ENCODE data around the gene GZMM. TPM values are rescaled to one million over a fixed set of nuclear protein-coding genes. Genes with fewer than 3 reads are reported as not detected.
"Not testable (repeated sequence)": the region's sequence is repeated elsewhere in the genome, so short reads cannot be mapped to it uniquely, and the experiment has no call there.

GZMM gene
- total and polyA plus RNA-seq, 2 of the 13 experiments (the other 11 are each of a cell fraction or from before 2014, with no cell fraction given), result 0.07 TPM; not detected in 1

GRCh38 chr19:584240-585001 is 40.6 kb downstream of the GZMM start (continued):
- TF ChIP-seq, protein P1, sequence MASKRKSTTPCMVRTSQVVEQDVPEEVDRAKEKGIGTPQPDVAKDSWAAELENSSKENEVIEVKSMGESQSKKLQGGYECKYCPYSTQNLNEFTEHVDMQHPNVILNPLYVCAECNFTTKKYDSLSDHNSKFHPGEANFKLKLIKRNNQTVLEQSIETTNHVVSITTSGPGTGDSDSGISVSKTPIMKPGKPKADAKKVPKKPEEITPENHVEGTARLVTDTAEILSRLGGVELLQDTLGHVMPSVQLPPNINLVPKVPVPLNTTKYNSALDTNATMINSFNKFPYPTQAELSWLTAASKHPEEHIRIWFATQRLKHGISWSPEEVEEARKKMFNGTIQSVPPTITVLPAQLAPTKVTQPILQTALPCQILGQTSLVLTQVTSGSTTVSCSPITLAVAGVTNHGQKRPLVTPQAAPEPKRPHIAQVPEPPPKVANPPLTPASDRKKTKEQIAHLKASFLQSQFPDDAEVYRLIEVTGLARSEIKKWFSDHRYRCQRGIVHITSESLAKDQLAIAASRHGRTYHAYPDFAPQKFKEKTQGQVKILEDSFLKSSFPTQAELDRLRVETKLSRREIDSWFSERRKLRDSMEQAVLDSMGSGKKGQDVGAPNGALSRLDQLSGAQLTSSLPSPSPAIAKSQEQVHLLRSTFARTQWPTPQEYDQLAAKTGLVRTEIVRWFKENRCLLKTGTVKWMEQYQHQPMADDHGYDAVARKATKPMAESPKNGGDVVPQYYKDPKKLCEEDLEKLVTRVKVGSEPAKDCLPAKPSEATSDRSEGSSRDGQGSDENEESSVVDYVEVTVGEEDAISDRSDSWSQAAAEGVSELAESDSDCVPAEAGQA (IDR thresholded peaks at IDR 0.05; ENCODE audit: low read depth), result peak; percentile 51; the same call in 1 of the 2 replicates
- TF ChIP-seq, protein P1 (CRISPR knock-in tag; IDR thresholded peaks at IDR 0.05; ENCODE audit: borderline replicate concordance), result no peak
- peak; percentile 56; the same call in 1 of the 2 replicates for TF ChIP-seq YEATS2 (CRISPR knock-in tag; IDR thresholded peaks at IDR 0.05; ENCODE audit: borderline replicate concordance)
- TF ChIP-seq, protein P2, sequence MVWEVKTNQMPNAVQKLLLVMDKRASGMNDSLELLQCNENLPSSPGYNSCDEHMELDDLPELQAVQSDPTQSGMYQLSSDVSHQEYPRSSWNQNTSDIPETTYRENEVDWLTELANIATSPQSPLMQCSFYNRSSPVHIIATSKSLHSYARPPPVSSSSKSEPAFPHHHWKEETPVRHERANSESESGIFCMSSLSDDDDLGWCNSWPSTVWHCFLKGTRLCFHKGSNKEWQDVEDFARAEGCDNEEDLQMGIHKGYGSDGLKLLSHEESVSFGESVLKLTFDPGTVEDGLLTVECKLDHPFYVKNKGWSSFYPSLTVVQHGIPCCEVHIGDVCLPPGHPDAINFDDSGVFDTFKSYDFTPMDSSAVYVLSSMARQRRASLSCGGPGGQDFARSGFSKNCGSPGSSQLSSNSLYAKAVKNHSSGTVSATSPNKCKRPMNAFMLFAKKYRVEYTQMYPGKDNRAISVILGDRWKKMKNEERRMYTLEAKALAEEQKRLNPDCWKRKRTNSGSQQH (CRISPR knock-in tag; IDR thresholded peaks at IDR 0.05; ENCODE audit: low read depth), result 0 out of 2 replicates have a peak, but pooled peaks have one; percentile 33
- TF ChIP-seq CBX1 (IDR thresholded peaks at IDR 0.05; ENCODE audit: low read depth), result peak; percentile 58
- peak; percentile 81 for TF ChIP-seq STAG1 (CRISPR knock-in tag; IDR thresholded peaks at IDR 0.05)
- no peak for TF ChIP-seq ARID2 (CRISPR knock-in tag; IDR thresholded peaks at IDR 0.05; ENCODE audit: borderline replicate concordance)
- peak; percentile 32; the same call in 1 of the 2 replicates for TF ChIP-seq SMC3 (IDR thresholded peaks at IDR 0.05; ENCODE audit: low read length)

DNA sequence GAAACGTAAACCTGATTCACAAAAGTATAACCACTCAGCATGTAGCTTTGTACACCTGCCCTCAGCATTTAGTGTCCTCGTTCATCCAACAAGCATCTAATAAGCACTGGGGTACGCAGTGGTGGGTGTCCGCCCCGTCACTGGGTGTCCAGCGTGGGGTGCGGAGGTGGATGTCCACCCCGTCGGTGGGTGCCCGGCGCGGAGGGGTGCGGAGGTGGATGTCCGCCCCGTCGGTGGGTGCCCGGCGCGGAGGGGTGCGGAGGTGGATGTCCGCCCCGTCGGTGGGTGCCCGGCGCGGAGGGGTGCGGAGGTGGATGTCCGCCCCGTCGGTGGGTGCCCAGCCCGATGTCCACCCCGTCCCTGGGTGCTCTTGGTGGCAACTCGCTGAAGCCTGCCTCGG is 41.3 kb downstream of the GZMM start:
- not testable (repeated sequence) for H3K4me3 ChIP-seq (replicated peaks in 1 of 3; ENCODE audit: insufficient read depth in 1 of 3, low read depth in 2 of 3, low read length in 3 of 3); H3K79me2 ChIP-seq (ENCODE audit: insufficient read depth, low read length); H3K9me3 ChIP-seq (ENCODE audit: low read length); DNase-seq (ENCODE audit: low spot score); H3K9ac ChIP-seq (ENCODE audit: insufficient read depth, low read depth, low read length); H2AFZ ChIP-seq (ENCODE audit: low read length); BruUV-seq (replicated peaks); H3K27ac ChIP-seq (ENCODE audit: extremely low read length, insufficient read depth, low read length); FAIRE-seq; H3K4me2 ChIP-seq (ENCODE audit: low read depth, low read length); ATAC-seq
- intact Hi-C loops (cut with micrococcal nuclease; ENCODE audit: unreplicated experiment) (loop anchor here (10.0 kb wide), 1 partner anchor 80 kb away; the partner anchor contains the start of gene RNF126), in situ Hi-C loops (cut with HindIII; ENCODE audit: extremely low pct_ligation_motif_present, low pct_unique_long_range_greater_than_20kb) (loop anchor here (5.0 to 10.0 kb wide), 2 partner anchors 33 to 150 kb away; no protein-coding TSS in a partner anchor)
- ChIA-PET CTCF (ENCODE audit: low intra/inter-chr PET ratio, low total read pairs) (interaction anchor here (1.2 to 2.4 kb wide), 2 partner anchors 20 to 50 kb away, joined by 3 to 9 read pairs; no protein-coding TSS in a partner anchor), POLR2A (interaction anchor here (1.2 to 3.9 kb wide), 2 partner anchors 13 to 29 kb away, joined by 7 to 16 read pairs; partner anchors contain the start of gene BSG)
- peaks cover 49% of the 10 kb centered on the region for H4K20me1 ChIP-seq (ENCODE audit: insufficient read depth, low read length)
- H3K4me1 ChIP-seq (ENCODE audit: insufficient read depth, low read length), result peaks cover 35% of the 10 kb centered on the region
- peaks cover 5 to 20% of the 10 kb centered on the region in 2 experiments for H3K27me3 ChIP-seq (ENCODE audit: control insufficient read depth in 1 of 2, insufficient read depth in 2 of 2, low read length in 2 of 2)
- peaks cover 16 to 21% of the 10 kb centered on the region in 2 experiments; a peak in 4 of 5 replicates for H3K36me3 ChIP-seq (replicated peaks in 1 of 2; ENCODE audit: control insufficient read depth in 1 of 2, insufficient read depth in 2 of 2, low read length in 2 of 2)
- 86% methylated on average over 15 of the region's 34 CpGs for WGBS (ENCODE audit: low lambda C conversion rate)

Measured in HepG2 (cell line).